HG02973 (cell line): Measurements from ENCODE around the gene RARB.
A peak's percentile ranks its signal among the peaks of the same experiment; 100 is the strongest.

Experiments
- ATAC-seq: cut with Tn5 transposase; IDR thresholded peaks from one replicate; pipeline ENCODE4 v1.9.1; 2021; ENCODE audit warnings: moderate library complexity; ENCODE audit not compliant: unreplicated experiment

RARB gene

DNA sequence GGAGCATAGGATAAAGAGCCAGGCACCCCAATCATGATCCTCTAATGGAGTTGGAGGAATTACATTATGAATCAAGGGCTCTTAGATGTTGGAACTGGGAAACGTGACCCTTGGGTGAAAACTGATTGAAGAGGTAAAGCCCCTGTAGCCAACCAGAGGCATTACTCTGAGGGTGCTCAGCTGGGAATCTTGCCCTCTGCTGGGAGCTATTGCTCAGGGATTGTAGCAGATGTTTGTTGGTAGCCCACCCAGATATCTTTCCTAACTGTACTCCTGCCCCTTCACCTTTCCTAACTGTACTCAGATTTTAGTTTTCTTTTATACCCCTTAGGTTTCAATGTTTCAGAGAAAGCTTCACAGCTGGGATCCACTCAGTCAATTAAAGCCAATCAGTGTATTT lies 74.2 kb downstream of the RARB start:
- ATAC-seq, result no peak

DNA sequence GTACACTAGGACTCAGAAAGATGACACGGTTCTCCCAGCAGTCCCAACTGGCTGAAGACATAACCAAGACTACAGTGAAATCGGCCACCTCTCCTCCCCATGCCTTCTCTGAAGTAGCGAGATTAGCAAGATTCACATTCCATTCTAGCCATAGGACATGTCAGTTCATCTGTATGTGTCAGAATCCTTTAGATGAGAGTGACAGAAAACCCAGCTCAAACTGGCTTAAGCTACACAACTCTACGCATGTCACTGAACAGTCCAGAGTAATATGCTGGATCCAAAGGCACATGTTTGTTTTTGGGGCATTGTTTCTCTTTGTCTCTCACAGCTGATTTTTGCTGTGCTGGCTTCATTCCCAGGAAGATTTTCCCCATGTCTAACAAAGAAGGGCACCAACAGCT lies 75.8 kb downstream of the RARB start:
- no peak for ATAC-seq

DNA sequence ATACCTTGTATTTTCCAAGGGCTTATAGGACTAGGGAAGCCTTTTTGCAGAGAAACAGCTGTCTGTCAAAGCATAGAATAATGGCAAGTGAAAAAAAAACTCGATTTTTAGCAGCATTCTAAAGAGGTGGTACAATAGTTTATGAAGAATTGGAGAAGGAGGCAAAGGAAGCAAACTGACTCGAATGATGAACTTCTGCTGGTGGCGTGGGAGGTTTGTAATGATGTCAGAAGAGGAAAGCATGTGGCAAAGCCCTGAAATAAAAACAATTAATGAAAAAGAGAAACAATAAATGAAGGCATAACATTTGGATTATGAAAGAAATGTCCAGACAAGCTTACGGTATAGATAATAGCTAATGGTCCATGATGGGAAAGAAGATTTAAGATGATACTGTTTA lies 77.5 kb downstream of the RARB start:
- ATAC-seq, result no peak

DNA sequence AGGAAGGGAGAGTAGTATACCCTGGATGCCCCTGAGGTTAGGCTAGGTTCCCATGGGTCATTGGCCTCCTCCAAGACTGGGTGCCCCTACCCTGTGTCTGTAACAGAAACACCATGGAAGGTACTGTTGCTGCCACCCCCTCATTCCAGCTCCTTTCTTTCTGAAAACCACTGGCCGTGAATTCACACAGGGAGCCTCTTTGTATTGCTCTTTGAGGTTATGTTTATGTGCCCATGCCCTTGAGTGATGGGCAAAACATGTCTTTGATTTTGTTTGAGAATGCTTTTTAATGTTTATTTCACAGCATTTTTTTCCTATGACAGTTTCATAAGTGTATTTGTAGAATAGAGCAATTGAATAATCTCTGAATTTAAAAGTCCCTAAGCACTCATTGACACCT lies 79.7 kb downstream of the RARB start:
- no peak for ATAC-seq

DNA sequence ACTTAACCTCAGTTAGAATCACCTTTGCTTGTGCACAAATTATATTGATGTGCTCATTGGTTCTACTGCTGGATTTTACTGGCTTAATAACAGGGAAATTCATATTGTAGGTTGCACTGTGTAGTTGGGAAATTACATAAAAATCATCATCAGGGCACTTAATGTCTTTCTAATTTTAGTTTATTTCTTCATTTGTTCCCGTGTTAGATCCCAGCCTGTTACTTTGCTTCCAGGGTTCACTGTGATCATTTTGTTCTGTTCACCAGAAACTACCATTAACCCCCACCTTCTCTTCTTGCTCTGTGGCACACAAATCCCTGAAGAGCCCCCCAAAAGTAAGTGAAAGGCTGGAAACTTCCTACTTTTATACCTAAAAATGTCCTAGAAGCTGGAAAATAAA lies 80.4 kb downstream of the RARB start:
- ATAC-seq, result no peak

DNA sequence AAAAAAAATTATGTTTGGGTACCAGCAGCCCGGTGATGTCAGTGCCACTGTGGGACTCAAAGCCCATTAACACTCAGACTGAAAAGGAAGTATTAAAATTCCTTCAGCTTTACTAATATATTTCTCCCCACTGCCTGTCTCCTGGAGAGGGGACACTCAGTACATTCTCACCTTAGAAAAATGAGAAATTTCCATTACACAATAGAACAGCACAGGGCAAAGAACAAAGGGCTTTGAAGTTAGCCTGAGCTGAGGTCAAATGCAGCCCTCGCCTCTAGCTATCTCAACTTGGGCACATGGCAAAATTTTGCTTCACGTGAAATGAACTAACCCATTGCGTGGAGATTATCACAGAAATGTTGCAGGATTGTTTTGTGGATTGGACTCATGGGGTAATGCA lies 80.8 kb downstream of the RARB start:
- ATAC-seq, result no peak

DNA sequence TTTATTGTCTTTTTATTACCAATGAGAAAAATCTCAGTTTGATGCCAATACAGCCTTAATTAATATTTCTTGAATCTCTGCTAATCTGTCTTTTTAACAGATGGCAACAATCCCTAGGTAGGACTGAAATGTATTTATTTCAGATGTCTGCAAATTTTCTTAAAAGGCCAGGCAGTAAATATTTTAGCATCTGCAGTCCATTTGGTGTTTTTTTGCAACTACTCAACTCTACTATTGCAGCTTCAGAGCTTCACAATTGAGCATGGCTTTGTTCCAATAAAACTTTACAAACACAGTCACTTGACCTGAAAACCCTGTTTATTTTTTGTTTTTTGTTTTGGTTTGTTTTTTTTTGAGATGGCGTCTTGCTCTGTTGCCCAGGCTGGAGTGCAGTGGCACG lies 82.7 kb downstream of the RARB start:
- ATAC-seq, result no peak

DNA sequence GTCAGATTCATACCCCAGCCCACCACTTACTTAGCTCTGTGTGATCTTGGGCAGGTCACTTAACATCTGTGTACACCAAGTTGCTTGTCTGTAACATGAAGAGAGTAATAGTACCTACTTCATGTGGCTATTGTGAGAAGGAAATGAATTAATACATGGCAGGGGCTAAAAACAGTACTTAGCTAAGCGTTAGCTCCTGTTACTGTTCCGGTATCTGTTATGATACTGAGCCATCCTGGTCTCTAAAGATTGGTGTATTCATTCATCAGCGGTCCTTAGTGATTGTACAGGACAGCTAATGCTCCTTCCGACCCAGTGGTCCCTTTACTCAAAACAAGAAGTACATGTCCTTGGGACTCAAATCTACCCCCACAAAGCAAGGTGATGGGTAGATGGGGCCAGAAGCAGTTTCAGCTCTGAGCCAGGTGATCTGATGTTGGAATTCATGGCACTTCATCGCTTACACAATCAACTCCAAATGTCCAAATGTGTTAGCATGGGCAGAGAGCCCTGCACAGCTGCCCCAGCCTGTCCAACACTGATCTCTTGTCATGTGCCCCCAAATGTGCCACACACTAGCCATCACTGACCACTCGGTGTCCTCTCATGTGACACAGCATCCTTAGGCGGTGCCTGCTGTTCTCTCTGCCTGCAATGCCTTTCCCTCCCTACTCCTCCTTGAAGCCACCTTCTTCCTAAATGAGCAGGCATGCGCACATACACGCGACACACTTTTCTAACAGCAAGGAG lies 84.1 kb downstream of the RARB start:
- no peak for ATAC-seq

DNA sequence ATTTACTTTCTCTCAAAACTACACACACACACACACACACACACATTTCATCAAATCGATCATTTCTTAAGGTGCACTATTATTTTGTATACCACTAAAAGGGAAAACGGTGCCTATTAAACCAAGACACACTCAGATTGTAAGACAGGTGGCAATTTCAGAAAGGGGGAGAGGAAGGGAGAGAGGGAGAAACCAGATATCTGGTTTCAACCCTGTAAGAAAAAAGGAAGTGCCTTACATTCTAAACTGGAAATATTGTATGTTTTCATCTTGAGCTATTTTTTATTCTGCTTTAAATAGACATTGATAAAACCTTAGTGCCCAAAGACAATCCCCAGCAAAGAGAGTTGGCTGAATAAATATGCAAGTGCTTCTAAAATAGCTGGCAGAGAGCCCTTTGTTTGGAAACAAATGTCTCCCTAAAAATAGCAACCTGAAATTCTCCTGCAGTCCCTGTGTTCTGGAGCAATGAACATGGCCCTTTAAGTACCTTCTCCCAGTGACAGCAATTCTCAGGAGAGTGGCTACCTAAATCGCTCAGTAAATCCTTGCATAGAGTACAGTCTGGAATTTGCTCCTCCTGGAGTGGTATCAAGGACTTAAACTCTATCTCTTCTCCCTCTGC lies 85.7 kb downstream of the RARB start:
- ATAC-seq, result no peak

DNA sequence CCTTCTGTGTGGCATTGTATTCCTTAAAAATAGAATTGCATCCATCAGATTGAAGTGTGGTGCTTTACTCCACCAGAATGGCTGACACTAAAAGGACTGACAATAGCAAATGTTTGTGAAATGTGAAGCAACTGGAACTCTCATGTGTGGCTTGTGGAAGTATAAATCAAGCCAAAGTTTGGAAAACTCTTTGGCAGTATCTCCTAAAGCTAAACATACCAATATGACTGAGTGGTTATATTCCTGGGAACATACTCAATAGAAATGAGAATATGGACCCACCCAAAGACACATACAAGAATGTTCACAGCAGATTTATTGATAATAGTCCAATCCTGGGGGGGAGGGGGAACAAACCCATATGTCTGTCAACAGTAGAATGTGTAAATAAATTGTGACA lies 87.1 kb downstream of the RARB start:
- ATAC-seq, result no peak

DNA sequence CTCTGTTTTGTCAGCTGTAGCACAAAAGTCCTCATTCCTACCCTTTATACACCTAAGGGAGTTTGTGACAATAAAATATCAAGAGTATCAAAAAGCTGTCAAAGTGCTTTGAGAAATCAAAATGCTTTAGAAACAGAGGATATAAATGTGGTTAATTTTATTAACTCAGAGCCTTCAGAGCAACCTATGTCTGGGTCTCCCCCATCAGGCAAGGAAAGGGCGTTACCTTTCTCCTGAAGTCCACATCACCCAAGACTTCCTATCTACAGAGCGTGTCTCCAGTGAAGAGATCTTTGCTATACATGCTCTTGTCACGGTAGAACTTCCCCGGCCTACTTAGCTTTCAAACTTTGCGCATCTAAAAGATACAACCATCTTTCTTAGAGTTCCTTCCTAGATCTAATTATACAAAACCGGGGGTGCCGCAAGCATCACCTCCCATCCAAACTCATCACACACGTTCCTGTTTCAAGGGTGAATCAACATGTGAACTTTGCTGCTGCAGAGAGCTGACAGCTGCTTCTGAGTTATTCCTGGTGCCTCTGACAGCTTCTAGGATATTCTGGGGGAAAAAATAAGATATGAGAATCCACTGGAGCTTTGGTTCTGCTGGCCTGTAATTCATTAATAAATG lies 93.0 kb downstream of the RARB start:
- no peak for ATAC-seq

DNA sequence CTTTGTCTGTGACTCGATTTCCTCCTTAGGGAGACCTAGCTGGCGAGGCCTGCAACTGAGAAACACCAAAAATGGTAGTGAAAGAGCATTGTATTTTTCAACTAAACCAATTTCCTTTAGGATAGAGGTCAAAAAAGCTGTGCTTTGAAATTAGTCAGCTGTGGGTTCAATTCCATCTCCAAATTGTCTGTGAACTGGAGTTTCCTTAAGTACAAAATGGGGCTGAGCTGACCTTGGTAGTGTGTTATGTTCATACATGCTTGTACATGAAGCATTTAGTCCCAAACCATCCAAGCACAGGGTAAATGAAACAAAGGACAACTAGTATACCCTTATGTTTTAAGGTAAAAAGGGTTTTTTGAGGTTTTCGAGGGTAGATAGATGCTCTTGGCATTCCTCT lies 99.3 kb downstream of the RARB start:
- ATAC-seq, result no peak

DNA sequence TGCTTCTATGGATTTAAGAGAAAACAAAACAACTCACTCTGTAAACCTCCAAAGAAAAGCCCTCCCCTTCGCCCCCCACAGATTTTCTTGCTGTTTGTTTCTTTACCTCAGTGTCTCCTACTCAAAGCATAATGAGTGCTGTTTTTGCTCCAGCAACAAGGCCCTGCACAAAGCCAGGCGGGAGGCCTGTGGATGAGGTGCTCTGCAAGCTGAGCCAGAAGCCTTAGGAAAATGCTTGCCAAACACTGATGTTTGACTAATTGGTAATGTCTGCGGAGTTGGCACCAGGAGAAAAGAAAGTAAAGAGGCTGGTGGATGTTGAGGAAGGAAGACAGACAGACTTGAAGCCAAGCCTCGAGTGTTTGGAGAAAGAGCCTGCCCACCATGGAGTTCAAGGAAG lies 99.7 kb downstream of the RARB start:
- no peak for ATAC-seq

DNA sequence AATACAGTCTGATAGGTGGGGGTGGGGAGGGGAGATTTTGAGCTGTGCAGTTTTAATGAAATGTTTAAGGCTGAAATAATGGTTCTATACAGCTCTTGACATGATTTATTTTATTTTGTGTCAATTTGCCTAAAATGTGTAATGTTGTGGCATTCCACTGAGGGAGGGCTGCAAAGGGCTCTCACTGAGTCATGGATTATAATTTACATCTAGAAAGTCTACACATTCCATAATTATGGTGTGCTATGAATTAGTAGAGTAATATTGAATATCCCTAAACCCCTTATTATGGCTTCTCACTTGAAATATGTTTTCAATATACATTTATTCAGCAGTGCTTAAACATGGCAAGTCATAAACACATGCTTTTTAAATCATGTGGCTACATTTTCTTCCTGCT lies 103.9 kb downstream of the RARB start:
- no peak for ATAC-seq

DNA sequence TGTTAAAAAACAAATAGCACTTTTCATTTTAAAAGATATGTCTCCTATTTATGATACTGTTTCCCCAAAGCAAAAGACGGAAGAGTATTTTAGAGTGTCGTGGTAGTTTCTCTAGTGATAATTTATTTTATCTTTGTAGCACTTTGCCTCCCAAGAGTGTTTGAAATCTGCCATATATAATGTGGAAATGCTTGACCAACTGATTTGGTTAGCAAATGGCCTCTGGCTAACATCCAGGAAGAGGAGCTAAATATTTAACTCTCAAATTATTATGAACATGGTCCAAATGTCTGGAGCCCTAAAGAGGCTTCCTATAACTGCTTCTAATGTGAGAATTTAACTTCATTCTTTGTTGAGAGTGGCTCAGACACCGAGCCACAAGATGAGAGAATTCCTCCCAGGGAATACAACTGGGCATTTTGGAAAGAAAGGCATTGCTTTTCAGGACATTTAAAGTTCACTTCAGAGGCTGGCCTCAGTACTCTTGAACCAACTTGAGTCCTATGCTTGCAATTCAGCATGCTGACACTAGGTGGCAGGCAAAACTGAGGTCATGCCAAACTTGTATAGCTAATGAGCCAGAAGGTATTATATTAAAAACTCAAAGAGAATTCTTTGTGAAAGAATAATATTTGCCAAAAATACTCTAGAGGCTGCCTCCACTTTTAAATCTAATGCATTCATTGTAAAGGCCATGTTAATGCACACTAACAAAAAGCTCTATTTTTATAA lies 104.5 kb downstream of the RARB start:
- peak; percentile 44 for ATAC-seq

DNA sequence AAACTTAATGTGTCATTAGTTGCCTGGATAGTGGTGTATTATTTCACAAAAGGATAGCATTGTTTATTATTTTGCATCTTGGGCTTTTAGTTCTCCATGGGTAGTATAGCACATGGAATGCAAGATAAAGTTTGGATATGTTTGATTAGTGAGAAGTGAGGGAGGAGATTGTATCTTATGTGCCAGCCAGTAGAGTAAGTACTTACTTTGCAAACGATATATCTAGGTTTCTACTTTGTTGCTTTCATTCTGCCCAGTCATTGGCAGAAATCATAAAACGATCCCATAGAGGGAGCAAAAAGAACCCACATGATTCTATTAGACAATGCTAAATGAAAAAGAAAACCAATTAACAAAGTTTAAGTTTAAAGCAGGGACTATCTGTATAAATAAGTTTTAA lies 105.3 kb downstream of the RARB start:
- no peak for ATAC-seq

DNA sequence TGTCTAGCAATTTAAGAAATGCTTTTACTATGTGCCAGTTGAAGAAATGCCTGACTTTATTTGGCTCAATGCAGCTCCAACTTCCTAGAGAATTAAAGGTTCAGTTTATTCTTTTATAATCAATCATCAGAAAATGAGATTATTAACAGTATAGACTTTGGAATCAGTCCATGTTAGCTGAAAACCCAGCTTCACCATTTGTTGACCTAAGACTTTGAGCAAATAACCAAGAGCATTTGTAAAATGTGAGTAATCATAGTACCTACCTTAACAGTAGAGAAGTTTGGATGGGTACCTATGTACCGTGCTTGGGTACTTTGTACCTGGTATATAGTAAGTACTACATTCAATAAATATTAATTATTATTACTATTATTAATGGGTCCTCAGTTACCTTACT lies 105.9 kb downstream of the RARB start:
- ATAC-seq, result no peak

DNA sequence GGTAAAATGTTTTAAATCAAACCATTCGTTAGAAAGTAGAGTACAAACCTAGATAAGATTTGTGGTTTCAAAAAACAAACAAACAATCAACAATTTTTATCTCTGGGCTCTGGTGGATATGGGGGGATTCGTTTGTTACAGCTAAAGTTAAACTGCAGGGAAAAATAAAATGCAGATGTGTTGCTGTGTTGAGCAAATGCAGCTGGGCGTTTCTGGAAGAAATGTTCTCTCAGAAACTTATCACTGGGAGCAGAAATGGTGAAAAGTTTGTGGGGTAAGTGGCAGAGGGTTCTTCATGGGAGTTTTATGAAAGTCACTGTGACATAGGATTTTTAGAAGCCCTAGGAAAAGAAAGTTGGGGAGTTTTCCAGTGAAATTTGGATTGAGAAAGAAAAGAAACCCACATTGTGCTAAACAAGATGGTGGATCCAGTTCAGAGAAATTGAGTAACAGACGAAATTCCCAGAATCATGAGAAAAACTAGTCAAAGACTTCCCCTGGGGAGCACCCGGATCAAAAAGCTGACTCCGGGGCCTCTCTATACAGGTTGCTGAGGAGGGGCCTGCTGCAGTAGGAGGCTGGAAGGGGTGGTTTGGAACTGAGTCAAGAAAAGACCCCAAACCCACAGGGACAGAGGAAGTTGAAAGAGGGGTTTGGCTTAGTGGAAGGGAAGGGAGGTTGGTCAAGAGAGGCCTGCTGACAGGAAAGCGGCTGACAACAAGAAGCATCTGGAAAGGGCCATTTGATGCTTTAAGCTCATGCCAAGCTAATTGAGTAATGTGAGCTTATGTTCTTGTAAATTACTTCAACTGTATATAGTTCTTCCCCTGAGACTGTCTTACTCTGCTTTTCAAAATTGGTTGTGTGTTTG lies 108.7 kb downstream of the RARB start:
- no peak for ATAC-seq

DNA sequence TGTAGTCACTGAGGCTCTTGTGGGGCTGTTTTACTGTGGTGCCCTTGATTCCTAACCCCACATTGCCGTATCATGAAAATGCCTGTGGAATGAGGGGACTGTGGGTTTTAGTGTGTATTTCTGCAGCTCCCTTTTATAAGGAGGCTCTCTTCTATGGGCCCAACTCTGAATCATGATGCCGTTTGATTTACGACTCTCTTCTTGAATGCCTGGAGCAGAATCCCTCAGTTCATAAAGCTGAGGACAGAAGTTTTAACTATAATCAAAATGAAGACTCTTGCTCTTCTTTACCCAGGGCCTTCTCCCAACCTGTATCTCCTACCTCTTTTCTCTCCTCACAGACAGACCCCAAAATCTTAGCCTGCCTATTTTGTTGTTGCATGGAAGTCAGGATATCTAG lies 109.5 kb downstream of the RARB start:
- no peak for ATAC-seq

DNA sequence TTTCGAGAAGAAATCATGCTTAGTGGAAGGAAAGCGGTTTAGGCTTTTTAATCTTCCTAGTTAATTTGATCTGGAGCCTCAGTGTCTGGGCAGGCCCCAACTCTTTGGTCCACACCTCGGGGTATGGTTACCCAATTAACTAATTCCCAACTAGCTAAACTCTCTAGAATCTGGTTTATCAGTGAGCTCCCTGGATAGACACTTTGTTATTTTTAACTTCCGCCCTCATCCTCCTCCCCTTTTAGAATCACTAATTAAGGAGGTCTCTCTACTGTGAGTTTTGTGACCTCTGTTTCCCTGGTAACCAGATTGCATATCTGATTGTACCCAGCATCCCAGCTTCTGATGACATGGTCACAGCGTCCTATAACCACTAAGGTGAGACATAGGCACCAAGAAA lies 112.2 kb downstream of the RARB start:
- no peak for ATAC-seq

DNA sequence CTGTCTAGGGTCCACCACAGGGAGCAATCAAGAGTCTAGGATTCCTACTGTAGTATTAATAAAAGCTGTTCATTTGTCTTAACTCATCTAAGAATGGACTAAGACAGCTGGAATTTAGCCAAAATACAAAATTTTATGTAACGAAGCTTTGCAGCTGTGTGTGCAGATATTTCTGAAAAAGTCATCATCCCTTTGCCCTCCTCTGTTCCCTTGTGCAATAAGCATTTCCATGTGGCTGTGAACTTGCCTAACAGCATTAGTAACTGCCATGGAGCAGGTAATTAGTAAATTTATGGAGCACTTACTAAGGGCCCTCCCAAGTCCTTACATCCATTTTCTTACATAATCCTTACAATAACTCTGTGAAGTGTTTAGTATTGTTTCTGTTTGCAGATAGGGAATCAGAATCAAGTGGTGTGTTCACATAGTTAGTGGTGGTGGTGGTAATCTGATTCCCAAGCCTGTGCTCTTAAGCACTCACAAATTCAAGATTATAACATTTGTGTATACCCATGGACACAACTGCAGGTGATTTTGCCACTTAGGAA lies 114.5 kb downstream of the RARB start:
- no peak for ATAC-seq
